RWPE2 (cell line): ENCODE data around the gene LRRN3.

Experiments
- ATAC-seq: fragments of 200-7000 bp; cut with Tn5 transposase; 3 replicates; pipeline ENCODE4 v1.9.1; 2021; ENCODE audit warnings: low read depth
- DNase-seq: peaks from one replicate; pipeline ENCODE4 v3.0.0-alpha.2; 2020; ENCODE audit warnings: low spot score
- H3K27ac ChIP-seq: fragments of 450-650 bp; 2 replicates; pipeline ENCODE4 v1.5.1; 2017; ENCODE audit warnings: mild to moderate bottlenecking; ENCODE audit not compliant: poor library complexity, severe bottlenecking
- H3K27me3 ChIP-seq: fragments of 250-450 bp; sonication (Bioruptor Pico); 2 replicates; pipeline ENCODE4 v1.5.1; 2021; ENCODE audit warnings: mild to moderate bottlenecking, moderate library complexity; ENCODE audit not compliant: insufficient read depth, poor library complexity, severe bottlenecking
- H3K36me3 ChIP-seq: fragments of 250-450 bp; sonication (Bioruptor Pico); 2 replicates; pipeline ENCODE4 v1.5.1; 2020; ENCODE audit warnings: low read depth, mild to moderate bottlenecking, moderate library complexity
- H3K4me1 ChIP-seq: fragments of 250-450 bp; sonication (Bioruptor Pico); 2 replicates; pipeline ENCODE4 v1.5.1; 2021; ENCODE audit warnings: mild to moderate bottlenecking, moderate library complexity; ENCODE audit not compliant: insufficient read depth, poor library complexity, severe bottlenecking
- H3K4me3 ChIP-seq: fragments of 250-450 bp; sonication (Bioruptor Pico); 2 replicates; pipeline ENCODE4 v1.5.1; 2021; ENCODE audit warnings: mild to moderate bottlenecking, moderate library complexity; ENCODE audit not compliant: severe bottlenecking
- H3K9me3 ChIP-seq: fragments of 250-450 bp; sonication (Bioruptor Pico); 2 replicates; pipeline ENCODE4 v1.5.1; 2021; ENCODE audit warnings: mild to moderate bottlenecking, moderate library complexity; ENCODE audit not compliant: severe bottlenecking
- CTCF ChIP-seq: fragments of 450-650 bp; IDR thresholded peaks from one replicate; pipeline ENCODE4 v1.5.1; 2017; ENCODE audit warnings: mild to moderate bottlenecking, moderate library complexity; ENCODE audit not compliant: poor library complexity, severe bottlenecking

The LRRN3 gene

GRCh38 chr7:111098926-111099250, 8.0 kb downstream of the LRRN3 start:
- no peak for ATAC-seq
- H3K36me3 ChIP-seq, result no peaks in the 10 kb centered on the region
- DNase-seq, result no peak
- H3K9me3 ChIP-seq, result no peaks in the 10 kb centered on the region
- H3K4me1 ChIP-seq, result no peaks in the 10 kb centered on the region
- H3K27ac ChIP-seq, result no peak overlapping the region
- TF ChIP-seq CTCF, result peak; percentile 30
- no peak overlapping the region for H3K4me3 ChIP-seq
- H3K27me3 ChIP-seq, result no peaks in the 10 kb centered on the region

- Histone ChIP-seq H3K27ac (no peak overlapping the region), H3K9me3 (no peaks in the 10 kb centered on the region), H3K27me3 (no peaks in the 10 kb centered on the region), H3K4me1 (no peaks in the 10 kb centered on the region), H3K4me3 (no peak overlapping the region), H3K36me3 (no peaks in the 10 kb centered on the region)
- TF ChIP-seq CTCF, result no peak
- ATAC-seq, result no peak
- DNase-seq, result no peak
Measured at GRCh38 chr7:111101856-111102646, 11.1 kb downstream of the LRRN3 start.

- H3K4me3 ChIP-seq, result no peak overlapping the region
- no peaks in the 10 kb centered on the region for H3K9me3 ChIP-seq
- H3K27ac ChIP-seq, result no peak overlapping the region
- H3K4me1 ChIP-seq, result peaks cover 4% of the 10 kb centered on the region
- no peak for ATAC-seq
- H3K36me3 ChIP-seq, result no peaks in the 10 kb centered on the region
- TF ChIP-seq CTCF, result no peak
- DNase-seq, result no peak
- no peaks in the 10 kb centered on the region for H3K27me3 ChIP-seq
Measured at GRCh38 chr7:111103136-111103535, 12.2 kb downstream of the LRRN3 start.

GRCh38 chr7:111103678-111104274, 12.8 kb downstream of the LRRN3 start:
- Histone ChIP-seq H3K27me3 (no peaks in the 10 kb centered on the region), H3K9me3 (no peaks in the 10 kb centered on the region), H3K4me1 (peaks cover 5% of the 10 kb centered on the region), H3K36me3 (no peaks in the 10 kb centered on the region), H3K4me3 (no peak overlapping the region), H3K27ac (no peak overlapping the region)
- no peak for TF ChIP-seq CTCF
- DNase-seq (no peak), ATAC-seq (no peak)

- no peak overlapping the region for H3K4me3 ChIP-seq
- H3K27ac ChIP-seq, result no peak overlapping the region
- DNase-seq (no peak), ATAC-seq (no peak)
- no peaks in the 10 kb centered on the region for H3K36me3 ChIP-seq
- TF ChIP-seq CTCF, result no peak
- no peaks in the 10 kb centered on the region for H3K27me3 ChIP-seq
- no peaks in the 10 kb centered on the region for H3K9me3 ChIP-seq
- peaks cover 5% of the 10 kb centered on the region for H3K4me1 ChIP-seq
Measured at GRCh38 chr7:111104710-111105109, 13.8 kb downstream of the LRRN3 start.
